HUES6 (cell line): Measurements from ENCODE around the gene ARHGDIG.

Source experiments
- H3K27ac ChIP-seq: 2 replicates; pipeline ENCODE4 v1.7.0; 2013; ENCODE audit warnings: low read depth, mild to moderate bottlenecking, low read length, inconsistent platforms
- H3K27me3 ChIP-seq: 2 replicates; pipeline ENCODE4 v1.6.1; 2013; ENCODE audit warnings: low read length; ENCODE audit not compliant: control insufficient read depth, insufficient read depth
- H3K36me3 ChIP-seq: 2 replicates; pipeline ENCODE4 v1.6.1; 2013; ENCODE audit warnings: low read length; ENCODE audit not compliant: control insufficient read depth, insufficient read depth
- H3K4me1 ChIP-seq: 2 replicates; pipeline ENCODE4 v1.6.1; 2013; ENCODE audit warnings: low read length; ENCODE audit not compliant: control insufficient read depth, insufficient read depth
- H3K4me3 ChIP-seq: 2 replicates; pipeline ENCODE4 v1.5.1; 2013; ENCODE audit warnings: low read depth, low read length
- H3K9ac ChIP-seq: one replicate; pipeline ENCODE4 v1.6.1; 2013; ENCODE audit warnings: mild to moderate bottlenecking, low read length
- H3K9me3 ChIP-seq: 2 replicates; pipeline ENCODE4 v1.6.1; 2013; ENCODE audit warnings: low read depth, low read length; ENCODE audit not compliant: control insufficient read depth, insufficient read depth

Gene ARHGDIG

GRCh38 chr16:301950-302349 is 21.6 kb downstream of the ARHGDIG start:
- Histone ChIP-seq H3K9ac (no peak overlapping the region), H3K36me3 (peaks cover 54% of the 10 kb centered on the region), H3K27ac (no peak overlapping the region), H3K27me3 (no peaks in the 10 kb centered on the region), H3K9me3 (no peaks in the 10 kb centered on the region), H3K4me1 (no peaks in the 10 kb centered on the region), H3K4me3 (no peak overlapping the region)

DNA sequence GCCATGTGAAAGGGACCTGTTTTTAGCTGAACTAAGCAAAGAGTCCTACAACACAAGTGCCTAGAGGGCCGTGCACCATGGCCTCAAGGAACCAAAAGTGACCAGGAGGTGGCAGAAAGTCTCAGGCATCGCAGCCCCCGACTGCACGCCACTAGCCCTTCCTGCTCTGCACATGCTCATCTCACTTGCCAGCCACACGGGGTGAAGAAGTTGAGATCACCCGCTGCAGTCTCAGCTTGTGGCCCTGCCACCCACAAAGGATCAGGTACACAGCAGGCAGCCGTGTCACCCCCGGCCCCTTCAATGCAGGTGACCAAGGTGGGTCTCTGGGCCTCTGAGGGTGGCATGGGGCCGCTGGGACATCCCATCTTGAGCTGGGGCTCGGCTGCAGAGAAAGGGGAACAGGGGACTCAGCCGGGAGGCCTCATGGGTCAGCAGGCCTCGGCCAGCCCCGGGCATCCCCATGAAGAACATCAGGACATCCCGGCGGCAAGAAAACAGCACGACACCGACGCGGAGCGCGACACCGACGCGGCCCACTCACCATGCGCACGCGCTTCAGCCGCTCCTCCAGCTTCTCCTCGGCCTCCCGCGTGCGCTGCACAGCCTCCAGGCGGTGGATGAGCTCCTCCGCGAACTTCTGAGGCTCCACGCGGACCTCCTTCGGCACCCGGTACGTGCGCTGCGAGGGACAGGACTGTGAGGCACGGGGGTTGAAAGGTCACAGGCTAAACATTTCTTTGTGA is 23.5 kb downstream of the ARHGDIG start:
- Histone ChIP-seq H3K36me3 (peaks cover 59% of the 10 kb centered on the region), H3K27me3 (no peaks in the 10 kb centered on the region), H3K9me3 (no peaks in the 10 kb centered on the region), H3K27ac (no peak overlapping the region), H3K9ac (no peak overlapping the region), H3K4me1 (no peaks in the 10 kb centered on the region), H3K4me3 (no peak overlapping the region)

DNA sequence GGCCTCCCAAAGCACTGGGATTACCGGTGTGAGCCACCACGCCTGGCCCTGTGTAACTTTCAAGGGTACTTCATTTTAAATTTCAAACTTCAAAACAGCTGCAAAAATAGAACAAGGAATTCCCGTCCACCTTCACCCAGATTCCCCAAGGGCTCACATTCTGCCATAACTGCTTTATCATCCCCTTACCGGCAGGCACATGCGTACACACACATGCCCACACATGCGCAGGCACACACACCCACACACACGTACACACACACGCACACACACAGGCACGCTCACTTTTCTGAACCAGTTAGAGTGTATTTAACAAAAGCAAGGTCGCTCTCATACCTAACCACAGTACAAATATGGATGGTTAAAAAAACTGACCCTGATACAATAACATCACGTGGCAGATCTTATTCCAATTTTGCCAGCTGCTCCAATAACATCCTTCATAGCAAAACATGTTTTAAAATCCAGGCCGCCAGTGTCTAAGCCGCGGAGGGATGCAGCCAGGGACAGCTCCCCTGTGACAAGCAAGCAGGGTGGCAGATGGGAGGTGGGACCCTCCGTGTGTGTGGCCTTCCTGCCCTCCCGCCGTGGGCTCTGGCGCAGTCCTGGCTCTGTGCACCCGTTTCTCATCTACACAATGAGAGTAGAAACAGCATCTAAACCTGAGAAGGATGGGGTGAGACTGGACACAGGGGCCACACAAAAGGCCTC is 25.7 kb downstream of the ARHGDIG start:
- Histone ChIP-seq H3K4me1 (no peaks in the 10 kb centered on the region), H3K36me3 (peaks cover 68% of the 10 kb centered on the region), H3K27me3 (no peaks in the 10 kb centered on the region), H3K4me3 (no peak overlapping the region), H3K27ac (no peak overlapping the region), H3K9me3 (no peaks in the 10 kb centered on the region), H3K9ac (no peak overlapping the region)

GRCh38 chr16:306911-307370 is 26.6 kb downstream of the ARHGDIG start:
- Histone ChIP-seq H3K27me3 (no peaks in the 10 kb centered on the region), H3K4me1 (no peaks in the 10 kb centered on the region), H3K4me3 (no peak overlapping the region), H3K27ac (no peak overlapping the region), H3K36me3 (peaks cover 67% of the 10 kb centered on the region), H3K9me3 (no peaks in the 10 kb centered on the region), H3K9ac (no peak overlapping the region)

- H3K36me3 ChIP-seq = peaks cover 67% of the 10 kb centered on the region
- H3K9ac ChIP-seq = no peak overlapping the region
- no peaks in the 10 kb centered on the region for H3K9me3 ChIP-seq
- no peaks in the 10 kb centered on the region for H3K27me3 ChIP-seq
- no peak overlapping the region for H3K27ac ChIP-seq
- no peaks in the 10 kb centered on the region for H3K4me1 ChIP-seq
- H3K4me3 ChIP-seq = no peak overlapping the region
Observed at GRCh38 chr16:307691-308312, 27.4 kb downstream of the ARHGDIG start.

DNA sequence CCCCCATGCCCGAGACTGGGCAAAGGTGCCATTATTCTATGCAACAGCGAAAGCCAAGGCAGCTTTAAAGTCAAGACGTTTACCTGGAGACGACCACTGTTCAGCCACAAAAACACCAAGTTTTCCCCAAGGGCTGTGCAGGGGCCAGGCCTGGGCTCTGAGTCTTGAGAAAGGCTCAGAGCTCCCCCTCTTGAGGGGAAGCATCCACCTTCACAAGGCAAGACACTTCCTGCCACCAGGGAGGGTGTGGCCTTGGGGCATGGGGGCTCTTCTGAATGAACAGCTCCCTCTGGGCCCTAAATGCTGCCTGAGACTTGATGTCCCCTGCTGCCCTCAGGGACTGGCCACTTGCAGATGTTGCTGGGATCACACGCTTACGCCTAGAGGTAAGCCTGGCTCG is 29.1 kb downstream of the ARHGDIG start:
- H3K36me3 ChIP-seq = peaks cover 73% of the 10 kb centered on the region
- no peaks in the 10 kb centered on the region for H3K4me1 ChIP-seq
- no peaks in the 10 kb centered on the region for H3K27me3 ChIP-seq
- no peaks in the 10 kb centered on the region for H3K9me3 ChIP-seq
- H3K27ac ChIP-seq = no peak overlapping the region
- no peak overlapping the region for H3K4me3 ChIP-seq
- no peak overlapping the region for H3K9ac ChIP-seq

- no peaks in the 10 kb centered on the region for H3K4me1 ChIP-seq
Observed at GRCh38 chr16:311725-312124, 31.3 kb downstream of the ARHGDIG start.

DNA sequence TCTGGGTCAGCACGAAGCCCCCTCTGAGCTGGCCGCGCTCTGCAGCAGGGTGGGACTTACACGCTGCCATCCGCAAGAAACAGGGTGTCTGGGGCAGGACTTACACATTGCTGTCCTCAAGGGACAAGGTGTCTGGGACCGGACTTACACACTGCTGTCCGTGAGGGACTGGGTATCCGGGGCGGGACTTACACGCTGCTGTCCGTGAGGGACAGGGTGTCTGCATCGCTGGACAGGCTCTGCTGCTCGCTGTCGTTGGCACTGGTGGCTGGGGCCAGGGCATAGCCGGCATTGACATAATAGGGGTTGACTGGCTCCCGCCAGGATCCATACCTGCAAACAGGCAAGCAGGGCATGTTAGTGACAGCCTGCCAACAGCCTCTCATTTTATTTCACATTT is 34.0 kb downstream of the ARHGDIG start:
- H3K9me3 ChIP-seq = no peaks in the 10 kb centered on the region
- no peak overlapping the region for H3K4me3 ChIP-seq
- peaks cover 62% of the 10 kb centered on the region for H3K36me3 ChIP-seq
- no peak overlapping the region for H3K9ac ChIP-seq
- peaks cover 8% of the 10 kb centered on the region; the same call in 1 of the 2 replicates for H3K4me1 ChIP-seq
- no peak overlapping the region for H3K27ac ChIP-seq
- H3K27me3 ChIP-seq = no peaks in the 10 kb centered on the region

More at GRCh38 chr16:311725-312124, 31.3 kb downstream of the ARHGDIG start:
- H3K27ac ChIP-seq = no peak overlapping the region
- H3K36me3 ChIP-seq = peaks cover 66% of the 10 kb centered on the region
- H3K9me3 ChIP-seq = no peaks in the 10 kb centered on the region
- no peak overlapping the region for H3K4me3 ChIP-seq
- H3K9ac ChIP-seq = no peak overlapping the region
- no peaks in the 10 kb centered on the region for H3K27me3 ChIP-seq

- Histone ChIP-seq H3K4me1 (peaks cover 8% of the 10 kb centered on the region; the same call in 1 of the 2 replicates), H3K27me3 (no peaks in the 10 kb centered on the region), H3K27ac (no peak overlapping the region), H3K9me3 (no peaks in the 10 kb centered on the region), H3K4me3 (no peak overlapping the region), H3K36me3 (peaks cover 63% of the 10 kb centered on the region), H3K9ac (no peak overlapping the region)
Observed at GRCh38 chr16:314795-315299, 34.5 kb downstream of the ARHGDIG start.

DNA sequence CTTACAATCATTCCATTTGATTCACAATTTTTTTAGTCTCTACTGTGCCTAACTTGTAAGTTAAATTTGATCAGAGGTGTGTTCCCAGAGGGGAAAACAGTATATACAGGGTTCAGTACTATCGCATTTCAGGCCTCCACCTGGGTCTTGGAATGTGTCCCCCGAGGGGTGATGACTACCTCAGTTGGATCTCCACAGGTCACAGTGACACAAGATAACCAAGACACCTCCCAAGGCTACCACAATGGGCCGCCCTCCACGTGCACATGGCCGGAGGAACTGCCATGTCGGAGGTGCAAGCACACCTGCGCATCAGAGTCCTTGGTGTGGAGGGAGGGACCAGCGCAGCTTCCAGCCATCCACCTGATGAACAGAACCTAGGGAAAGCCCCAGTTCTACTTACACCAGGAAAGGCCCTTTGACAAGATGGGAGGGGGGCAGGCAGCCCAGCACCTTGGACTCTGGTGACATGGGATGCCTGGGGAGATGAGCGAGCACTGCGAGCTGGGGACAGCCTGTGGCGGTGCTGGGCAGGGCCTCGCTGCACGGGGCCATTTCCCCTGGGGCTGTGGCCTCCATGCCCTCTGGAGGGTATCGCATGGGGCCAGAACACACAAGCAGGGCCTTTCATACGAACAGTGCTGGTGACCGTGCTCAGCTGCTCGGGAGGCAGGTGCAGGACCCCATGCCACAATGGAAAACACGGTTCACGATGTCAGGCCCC is 36.5 kb downstream of the ARHGDIG start:
- Histone ChIP-seq H3K36me3 (peaks cover 55% of the 10 kb centered on the region), H3K27me3 (no peaks in the 10 kb centered on the region), H3K27ac (no peak overlapping the region), H3K9me3 (no peaks in the 10 kb centered on the region), H3K4me3 (no peak overlapping the region), H3K9ac (no peak overlapping the region), H3K4me1 (peaks cover 8% of the 10 kb centered on the region; the same call in 1 of the 2 replicates)
